AG04450 (cell line): Measurements from ENCODE around the gene SMARCE1. TPM values are rescaled to one million over a fixed set of nuclear protein-coding genes. Genes with fewer than 3 reads are reported as not detected.

ENCODE experiments used
- CTCF ChIA-PET: fragments of 300-600, 350-600 bp; formaldehyde crosslinking; extraction: SDS; loops from one replicate; lab custom pipeline; 2022; ENCODE audit warnings: antibody characterized with exemption, inconsistent platforms; lab: Charles Lee
- POLR2A ChIA-PET: fragments of 350-600 bp; formaldehyde crosslinking; extraction: SDS; loops from one replicate; lab custom pipeline; 2021; ENCODE audit warnings: antibody characterized with exemption, inconsistent platforms; lab: Yijun Ruan, JAX
- DNase-seq: peaks from one replicate; pipeline ENCODE4 v3.0.0-alpha.2; 2011; ENCODE audit warnings: low read depth, low spot score
- H3K27ac ChIP-seq: one replicate; pipeline ENCODE4 v1.5.1; 2012; ENCODE audit warnings: low read depth, low read length, control low read depth
- H3K27me3 ChIP-seq: one replicate; pipeline ENCODE4 v1.6.0; 2012; ENCODE audit warnings: low read length; ENCODE audit not compliant: control insufficient read depth, insufficient read depth
- H3K4me3 ChIP-seq: 2 replicates; pipeline ENCODE4 v1.5.1; 2011; ENCODE audit warnings: mild to moderate bottlenecking, low read depth, low read length, control low read depth
- H3K9me3 ChIP-seq: 2 replicates; pipeline ENCODE4 v1.5.1; 2012; ENCODE audit warnings: low read length; ENCODE audit not compliant: control insufficient read depth, insufficient read depth
- polyA plus RNA-seq: library from polyadenylated mRNA; depleted of rRNA; stranded (reverse); fragments of >200 nt; gene quantifications from 2 replicates; pipeline ENCODE4 v1.2.3, GENCODE V29; 2011
- TF ChIP-seq, protein P1 (sequence below): IDR thresholded peaks from 2 replicates; pipeline ENCODE4 v1.5.1; 2011; ENCODE audit warnings: low read depth, low read length, control low read depth, inconsistent platforms

Gene SMARCE1
- polyA plus RNA-seq, 1 experiment, result 111 TPM

DNA sequence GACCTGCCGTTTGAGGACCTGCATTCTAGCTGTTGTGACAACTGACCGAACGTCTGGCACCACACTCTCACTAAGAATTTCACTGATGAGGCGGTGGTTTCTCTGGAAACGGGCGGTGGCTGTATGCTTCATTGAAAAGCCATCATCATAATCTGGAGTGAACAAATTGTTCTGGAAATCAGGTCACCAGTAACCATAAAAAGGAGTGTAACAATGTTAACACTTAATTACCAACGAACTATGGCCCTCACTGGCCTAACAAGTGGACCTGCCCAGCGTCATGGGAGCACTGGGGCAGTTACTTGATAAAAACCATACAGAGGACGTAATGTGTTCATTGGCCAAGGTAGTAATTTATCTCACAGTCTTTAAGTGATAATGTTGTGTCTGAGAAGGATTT lies 15.4 kb downstream of the SMARCE1 start:
- Histone ChIP-seq H3K27me3 (no peaks in the 10 kb centered on the region), H3K27ac (no peak overlapping the region), H3K4me3 (no peak overlapping the region), H3K9me3 (no peaks in the 10 kb centered on the region)
- POLR2A ChIA-PET, result no interaction called here
- CTCF ChIA-PET, result no interaction called here
- DNase-seq, result no peak
- TF ChIP-seq, protein P1, sequence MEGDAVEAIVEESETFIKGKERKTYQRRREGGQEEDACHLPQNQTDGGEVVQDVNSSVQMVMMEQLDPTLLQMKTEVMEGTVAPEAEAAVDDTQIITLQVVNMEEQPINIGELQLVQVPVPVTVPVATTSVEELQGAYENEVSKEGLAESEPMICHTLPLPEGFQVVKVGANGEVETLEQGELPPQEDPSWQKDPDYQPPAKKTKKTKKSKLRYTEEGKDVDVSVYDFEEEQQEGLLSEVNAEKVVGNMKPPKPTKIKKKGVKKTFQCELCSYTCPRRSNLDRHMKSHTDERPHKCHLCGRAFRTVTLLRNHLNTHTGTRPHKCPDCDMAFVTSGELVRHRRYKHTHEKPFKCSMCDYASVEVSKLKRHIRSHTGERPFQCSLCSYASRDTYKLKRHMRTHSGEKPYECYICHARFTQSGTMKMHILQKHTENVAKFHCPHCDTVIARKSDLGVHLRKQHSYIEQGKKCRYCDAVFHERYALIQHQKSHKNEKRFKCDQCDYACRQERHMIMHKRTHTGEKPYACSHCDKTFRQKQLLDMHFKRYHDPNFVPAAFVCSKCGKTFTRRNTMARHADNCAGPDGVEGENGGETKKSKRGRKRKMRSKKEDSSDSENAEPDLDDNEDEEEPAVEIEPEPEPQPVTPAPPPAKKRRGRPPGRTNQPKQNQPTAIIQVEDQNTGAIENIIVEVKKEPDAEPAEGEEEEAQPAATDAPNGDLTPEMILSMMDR, result no peak

DNA sequence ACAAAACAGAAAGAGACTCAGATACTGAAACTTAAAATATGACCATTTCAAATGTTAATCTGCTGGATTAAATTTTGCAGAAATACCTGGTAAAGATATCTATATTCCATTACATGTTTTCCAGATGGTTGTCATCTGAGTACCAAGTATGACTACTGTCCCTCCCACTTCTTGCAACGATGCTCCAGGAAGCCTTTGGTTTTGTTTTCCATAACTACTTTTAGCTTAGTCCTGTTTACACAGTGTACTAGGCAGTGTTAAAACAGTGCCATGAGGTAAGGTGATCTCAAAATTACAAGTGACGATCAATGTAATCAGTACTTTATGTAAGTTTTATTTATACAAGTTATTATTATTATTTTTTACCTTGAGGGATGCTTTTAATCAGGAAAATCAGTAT lies 17.8 kb downstream of the SMARCE1 start:
- CTCF ChIA-PET, result interaction anchor here (1.0 to 3.5 kb wide), 4 partner anchors 10 to 1033 kb away, joined by 3 to 14 read pairs (median 6); no protein-coding TSS in a partner anchor
- no peak for DNase-seq
- POLR2A ChIA-PET, result no interaction called here
- TF ChIP-seq, protein P1, result no peak
- H3K4me3 ChIP-seq, result no peak overlapping the region
- no peaks in the 10 kb centered on the region for H3K9me3 ChIP-seq
- H3K27me3 ChIP-seq, result no peaks in the 10 kb centered on the region
- no peak overlapping the region for H3K27ac ChIP-seq

DNA sequence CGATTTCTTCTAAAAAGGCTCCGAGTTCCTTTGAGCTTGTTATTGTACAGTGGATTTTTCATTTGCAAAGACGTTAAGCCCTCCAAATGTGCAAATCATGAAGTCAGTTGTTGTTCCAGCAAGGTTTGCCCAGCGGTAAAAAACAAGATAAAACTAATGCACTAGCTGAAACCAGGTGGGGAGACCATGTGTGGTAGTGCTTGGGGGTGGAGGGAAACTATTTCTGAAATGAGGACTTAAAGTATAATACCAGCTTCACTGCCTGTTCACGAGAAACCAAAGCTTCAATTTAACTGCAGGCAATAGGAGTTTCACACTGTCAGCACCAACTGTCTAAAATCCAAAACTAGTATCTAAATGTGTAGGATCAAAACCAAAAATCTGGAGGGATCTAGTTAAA lies 22.3 kb downstream of the SMARCE1 start:
- CTCF ChIA-PET, result interaction anchor here (1.3 to 3.0 kb wide), 4 partner anchors 10 to 1041 kb away, joined by 3 to 12 read pairs (median 7); no protein-coding TSS in a partner anchor
- H3K9me3 ChIP-seq, result no peaks in the 10 kb centered on the region
- no peaks in the 10 kb centered on the region for H3K27me3 ChIP-seq
- POLR2A ChIA-PET, result no interaction called here
- TF ChIP-seq, protein P1, result no peak
- no peak for DNase-seq
- H3K27ac ChIP-seq, result no peak overlapping the region
- H3K4me3 ChIP-seq, result no peak overlapping the region

DNA sequence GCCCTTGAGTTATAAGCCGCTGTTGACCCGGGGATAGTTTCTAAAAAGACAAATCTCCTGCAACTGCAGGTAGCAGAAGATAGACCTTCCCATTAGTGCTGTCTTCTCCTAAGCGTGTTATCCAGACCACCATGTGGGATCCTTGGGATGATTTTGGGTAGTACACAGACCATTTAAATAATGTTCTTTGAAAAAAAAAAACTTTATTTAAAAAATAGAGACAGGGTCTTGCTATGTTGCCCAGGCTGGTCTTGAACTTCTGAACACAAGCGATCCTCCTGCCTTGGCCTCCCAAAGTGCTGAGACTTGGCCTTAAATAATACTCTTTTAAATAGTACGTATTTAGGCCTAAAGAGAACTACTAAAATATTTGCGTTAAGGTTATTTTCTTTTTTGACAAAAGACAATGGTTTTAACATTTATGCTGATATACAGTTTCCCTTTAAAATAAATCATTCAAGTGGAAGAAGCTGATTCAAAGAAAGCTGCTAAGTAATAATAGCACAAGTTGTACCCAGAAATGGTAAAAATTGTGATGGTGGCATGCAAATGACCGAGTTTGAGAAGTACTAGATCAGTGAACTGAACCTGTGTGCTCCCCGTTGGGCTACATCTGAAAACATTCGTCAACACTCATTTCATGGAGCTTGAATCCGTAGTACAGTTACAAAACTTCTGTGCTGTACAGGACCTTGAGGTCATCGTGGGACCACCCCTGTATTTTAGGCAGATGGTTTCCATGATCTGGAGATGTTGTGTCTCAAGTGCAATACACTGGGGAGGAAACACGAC lies 24.0 kb downstream of the SMARCE1 start:
- Histone ChIP-seq H3K27me3 (peaks cover 4% of the 10 kb centered on the region), H3K9me3 (no peaks in the 10 kb centered on the region; the same call in 1 of the 2 replicates), H3K27ac (no peak overlapping the region), H3K4me3 (no peak overlapping the region)
- TF ChIP-seq, protein P1, result no peak
- no peak for DNase-seq
- ChIA-PET CTCF (interaction anchor here (2.2 to 3.0 kb wide), 2 partner anchors 8 to 1043 kb away, joined by 10 to 12 read pairs; no protein-coding TSS in a partner anchor), POLR2A (no interaction called here)

DNA sequence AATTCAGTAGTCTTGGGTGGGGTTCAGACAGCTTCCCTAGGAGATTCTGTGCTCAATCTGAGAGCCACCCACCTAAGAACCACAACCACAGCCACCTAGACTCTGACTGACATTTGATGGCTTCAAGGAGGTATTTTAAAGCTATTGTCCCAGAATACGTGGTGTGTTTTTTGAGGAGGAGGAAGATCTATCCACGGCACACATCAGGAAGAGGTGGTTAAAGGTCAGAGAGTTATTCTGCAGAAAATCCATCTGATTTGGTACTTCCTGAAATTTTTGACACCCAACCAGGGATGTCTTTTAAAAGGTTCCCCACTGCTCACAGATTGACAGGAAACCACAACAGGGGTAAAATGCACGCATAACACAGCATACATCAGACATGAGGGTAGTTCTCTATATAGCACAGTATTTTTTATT lies 25.1 kb downstream of the SMARCE1 start:
- CTCF ChIA-PET, result interaction anchor here (1.5 kb wide), 1 partner anchor 169 kb away, joined by 6 read pairs; no protein-coding TSS in a partner anchor
- no peak overlapping the region for H3K4me3 ChIP-seq
- H3K27ac ChIP-seq, result no peak overlapping the region
- no peaks in the 10 kb centered on the region; the same call in 1 of the 2 replicates for H3K9me3 ChIP-seq
- POLR2A ChIA-PET, result no interaction called here
- no peak for DNase-seq
- peaks cover 6% of the 10 kb centered on the region for H3K27me3 ChIP-seq
- TF ChIP-seq, protein P1, result no peak
